Activated CD4-positive, alpha-beta T cell treated with anti-CD3 and anti-CD28 coated beads for 24 hours (primary cell): ENCODE data around the gene DUS2.

ENCODE experiments used
- DNase-seq, 2 donors: peaks; one replicate each; pipeline ENCODE4 v3.0.0-alpha.2; 2020; ENCODE audit warnings: low read depth in 2 of 2

DUS2 gene

GRCh38 chr16:68077866-68078700 lies 55.0 kb downstream of the DUS2 start:
- no peak for DNase-seq

DNA sequence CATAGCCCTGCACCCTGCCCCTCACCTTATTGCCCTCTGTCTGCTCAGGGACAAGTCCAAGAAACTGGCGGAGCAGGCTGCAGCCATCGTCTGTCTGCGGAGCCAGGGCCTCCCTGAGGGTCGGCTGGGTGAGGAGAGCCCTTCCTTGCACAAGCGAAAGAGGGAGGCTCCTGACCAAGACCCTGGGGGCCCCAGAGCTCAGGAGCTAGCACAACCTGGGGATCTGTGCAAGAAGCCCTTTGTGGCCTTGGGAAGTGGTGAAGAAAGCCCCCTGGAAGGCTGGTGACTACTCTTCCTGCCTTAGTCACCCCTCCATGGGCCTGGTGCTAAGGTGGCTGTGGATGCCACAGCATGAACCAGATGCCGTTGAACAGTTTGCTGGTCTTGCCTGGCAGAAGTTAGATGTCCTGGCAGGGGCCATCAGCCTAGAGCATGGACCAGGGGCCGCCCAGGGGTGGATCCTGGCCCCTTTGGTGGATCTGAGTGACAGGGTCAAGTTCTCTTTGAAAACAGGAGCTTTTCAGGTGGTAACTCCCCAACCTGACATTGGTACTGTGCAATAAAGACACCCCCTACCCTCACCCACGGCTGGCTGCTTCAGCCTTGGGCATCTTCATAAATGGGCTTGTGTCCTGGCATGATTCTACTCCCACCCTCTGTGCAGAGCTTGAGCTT lies 55.8 kb downstream of the DUS2 start:
- DNase-seq = no peak

DNA sequence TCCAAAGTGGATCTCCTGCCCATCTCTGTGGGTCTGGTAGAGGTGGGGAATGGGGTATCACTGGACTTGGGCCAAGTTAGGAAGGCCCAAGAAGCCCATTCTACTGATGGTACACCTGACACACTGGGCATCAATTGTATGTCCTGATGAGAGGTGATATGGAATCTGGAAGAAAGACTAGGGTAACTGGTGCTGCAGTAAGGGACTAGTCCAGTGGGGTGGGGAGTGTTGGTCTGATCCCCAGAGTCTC lies 56.2 kb downstream of the DUS2 start:
- DNase-seq = no peak

DNA sequence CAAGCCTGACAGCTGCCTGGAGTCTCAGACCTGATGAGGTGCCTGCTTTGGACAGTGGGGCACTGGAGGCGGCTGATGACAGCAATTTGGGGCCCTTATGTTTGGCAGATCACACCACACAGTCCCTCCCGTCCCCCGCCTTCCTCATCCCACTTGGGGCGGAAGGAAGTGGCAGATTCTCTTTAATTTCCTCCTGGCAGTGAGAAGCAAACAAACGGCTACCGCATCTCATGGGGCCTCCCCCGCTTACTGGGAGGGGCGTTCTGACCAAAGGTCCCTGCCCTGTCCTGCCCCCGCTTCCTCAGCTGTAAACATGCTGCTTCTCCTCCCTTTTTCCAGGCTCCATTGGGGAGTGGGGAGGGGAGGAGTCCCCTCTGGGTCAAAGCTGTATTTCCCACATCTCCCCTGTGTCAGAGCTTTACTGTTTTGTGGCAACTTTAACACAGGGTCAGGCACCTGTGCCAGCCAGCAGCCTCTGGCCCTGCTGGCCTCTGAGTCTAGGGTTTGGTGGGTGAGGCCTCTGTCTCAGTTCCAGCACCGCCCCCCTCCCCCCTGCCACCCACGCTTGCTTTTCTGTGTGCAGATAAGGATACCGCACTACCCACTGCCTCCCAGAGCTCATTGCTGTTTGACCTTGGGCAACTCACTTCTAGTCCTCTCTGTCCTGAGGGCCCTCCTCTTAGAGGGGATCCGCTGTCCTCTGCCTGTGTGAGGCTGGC lies 56.7 kb downstream of the DUS2 start:
- DNase-seq = peak; percentile 42 to 64

- no peak for DNase-seq
Measured at GRCh38 chr16:68081861-68082628, 59.0 kb downstream of the DUS2 start.

- DNase-seq = no peak
Measured at GRCh38 chr16:68082629-68083238, 59.6 kb downstream of the DUS2 start.

DNA sequence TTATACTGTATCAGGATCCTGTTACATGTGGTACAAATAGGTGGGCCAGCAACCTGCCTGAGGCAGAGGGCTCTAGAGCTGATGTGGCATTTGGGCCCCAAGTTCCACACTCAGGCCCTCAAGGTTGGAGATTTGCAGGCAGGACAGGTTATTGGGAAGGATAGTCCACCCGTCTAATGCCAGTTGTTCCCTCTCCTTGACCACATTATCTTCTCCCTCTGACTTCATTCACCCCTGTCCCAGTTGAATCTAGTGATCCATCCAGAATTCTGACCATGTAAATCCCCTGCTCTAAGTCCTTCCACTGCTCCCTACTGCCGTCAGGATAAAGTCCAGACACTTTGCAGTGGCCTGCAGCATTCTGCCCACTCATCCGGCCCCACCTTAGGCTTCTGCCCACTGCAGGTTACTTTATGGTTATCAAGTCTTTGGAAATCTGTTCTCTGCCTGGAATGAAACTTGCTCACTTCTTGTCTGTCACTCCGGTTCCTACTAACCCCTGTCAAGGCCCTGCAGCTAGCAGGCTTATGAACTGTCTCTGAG lies 60.2 kb downstream of the DUS2 start:
- DNase-seq = no peak

DNA sequence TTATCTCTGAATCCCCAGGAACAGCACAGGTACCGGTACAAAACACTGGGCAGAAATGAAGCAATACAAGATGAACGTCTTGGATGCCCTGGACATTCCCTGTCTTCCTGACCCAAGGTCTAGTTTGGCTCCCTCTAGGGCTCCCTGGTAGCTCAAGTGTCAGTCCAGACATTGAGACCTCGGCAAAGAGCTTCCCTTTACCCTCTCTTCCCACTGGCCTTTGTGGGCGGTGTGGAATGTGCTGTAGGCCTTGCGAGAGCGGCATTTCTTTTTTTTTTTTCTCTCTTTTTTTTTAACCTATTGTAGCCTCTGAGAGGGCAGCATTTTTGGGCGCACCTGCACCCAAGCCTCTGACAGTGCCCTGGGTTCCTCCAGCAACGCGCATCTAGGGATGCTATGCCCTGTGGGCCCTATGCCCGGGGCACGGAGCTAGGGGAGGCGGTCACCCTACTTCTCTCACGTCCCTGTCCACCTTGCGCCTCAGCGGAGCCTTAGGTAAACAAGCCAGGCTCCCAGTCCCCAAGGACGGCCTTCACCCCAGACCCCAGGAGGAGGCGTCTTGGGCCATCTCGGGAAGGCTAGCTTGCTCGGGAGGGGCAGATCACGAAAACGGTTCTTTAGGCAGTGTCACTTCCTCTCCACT lies 60.9 kb downstream of the DUS2 start:
- no peak for DNase-seq

GRCh38 chr16:68084504-68085258 lies 61.6 kb downstream of the DUS2 start:
- DNase-seq = peak; percentile 70 to 83

DNA sequence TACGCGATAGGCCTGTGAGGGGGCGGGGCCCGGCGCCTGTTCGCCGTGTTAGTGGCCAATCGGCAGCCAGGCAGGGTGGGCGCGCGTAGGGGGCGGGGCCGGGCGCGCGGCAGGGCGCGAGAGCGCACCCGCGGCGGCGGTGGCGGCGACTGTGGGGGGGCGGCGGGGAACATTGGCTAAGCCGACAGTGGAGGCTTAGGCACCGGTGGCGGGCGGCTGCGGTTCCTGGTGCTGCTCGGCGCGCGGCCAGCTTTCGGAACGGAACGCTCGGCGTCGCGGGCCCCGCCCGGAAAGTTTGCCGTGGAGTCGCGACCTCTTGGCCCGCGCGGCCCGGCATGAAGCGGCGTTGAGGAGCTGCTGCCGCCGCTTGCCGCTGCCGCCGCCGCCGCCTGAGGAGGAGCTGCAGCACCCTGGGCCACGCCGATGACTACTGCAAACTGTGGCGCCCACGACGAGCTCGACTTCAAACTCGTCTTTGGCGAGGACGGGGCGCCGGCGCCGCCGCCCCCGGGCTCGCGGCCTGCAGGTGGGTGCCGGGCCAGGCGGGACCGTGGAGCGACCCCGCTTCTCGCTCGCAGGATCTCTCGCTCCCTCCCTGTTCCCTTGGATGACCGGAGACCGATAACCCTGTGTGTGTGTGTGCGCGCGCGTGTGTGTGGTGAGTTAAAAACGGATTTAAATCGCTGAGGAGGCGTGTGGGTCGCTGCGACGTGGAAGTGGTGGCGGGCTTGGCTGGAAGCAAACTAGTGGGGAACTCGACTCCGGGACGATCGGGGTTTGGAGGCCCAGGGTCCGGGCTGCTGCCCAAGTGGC lies 62.4 kb downstream of the DUS2 start, which contains the start of gene NFATC3:
NFATC3 (plus strand) TSS at position 112 of the 813 bp plus-strand sequence; CDS start at position 424, 312 bp downstream.
- peak; percentile 98 to 99 for DNase-seq

DNA sequence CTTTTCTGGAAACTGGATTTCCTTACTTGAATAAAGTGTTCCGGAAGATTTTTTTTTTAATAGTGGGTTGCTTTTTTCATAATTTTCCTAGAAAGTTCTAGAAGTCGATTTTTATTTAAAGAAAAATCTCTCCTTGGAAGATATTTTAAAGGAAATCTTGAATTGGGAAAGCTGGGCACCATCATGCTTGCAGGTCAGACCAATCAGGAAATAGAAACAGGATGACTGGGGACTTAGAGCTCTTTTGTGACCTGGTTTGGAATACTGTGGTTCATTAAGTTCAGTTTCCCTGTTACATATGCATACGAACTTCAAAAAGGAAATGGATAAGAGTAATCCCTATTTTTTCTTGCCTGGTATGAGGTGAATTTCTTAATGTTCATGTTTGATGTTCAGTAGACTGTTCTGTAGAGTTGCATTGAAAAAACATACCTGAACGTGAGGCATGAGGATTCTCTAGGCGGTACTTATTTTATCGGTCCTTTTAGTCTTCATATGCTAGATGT lies 63.3 kb downstream of the DUS2 start:
- DNase-seq = no peak

- no peak for DNase-seq
Measured at GRCh38 chr16:68086860-68087268, 63.8 kb downstream of the DUS2 start.

DNA sequence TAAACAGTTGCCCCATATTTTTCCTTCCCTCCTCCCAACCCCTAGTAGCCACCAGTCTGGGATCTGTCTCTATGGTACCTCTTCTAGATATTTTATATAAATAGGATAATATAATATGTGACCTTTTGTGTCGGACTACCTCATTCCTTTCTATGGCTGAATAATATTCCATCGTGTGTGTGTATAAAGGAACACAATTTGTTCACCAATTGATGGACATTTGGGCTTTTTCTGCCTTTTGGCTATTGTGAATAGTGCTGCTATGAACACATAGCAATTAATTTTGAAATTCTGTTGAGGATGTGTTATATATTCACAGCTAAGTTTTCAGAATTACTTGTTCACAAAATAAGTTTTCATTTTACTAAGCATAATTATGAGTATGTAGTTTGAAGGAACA lies 64.6 kb downstream of the DUS2 start:
- DNase-seq = no peak

DNA sequence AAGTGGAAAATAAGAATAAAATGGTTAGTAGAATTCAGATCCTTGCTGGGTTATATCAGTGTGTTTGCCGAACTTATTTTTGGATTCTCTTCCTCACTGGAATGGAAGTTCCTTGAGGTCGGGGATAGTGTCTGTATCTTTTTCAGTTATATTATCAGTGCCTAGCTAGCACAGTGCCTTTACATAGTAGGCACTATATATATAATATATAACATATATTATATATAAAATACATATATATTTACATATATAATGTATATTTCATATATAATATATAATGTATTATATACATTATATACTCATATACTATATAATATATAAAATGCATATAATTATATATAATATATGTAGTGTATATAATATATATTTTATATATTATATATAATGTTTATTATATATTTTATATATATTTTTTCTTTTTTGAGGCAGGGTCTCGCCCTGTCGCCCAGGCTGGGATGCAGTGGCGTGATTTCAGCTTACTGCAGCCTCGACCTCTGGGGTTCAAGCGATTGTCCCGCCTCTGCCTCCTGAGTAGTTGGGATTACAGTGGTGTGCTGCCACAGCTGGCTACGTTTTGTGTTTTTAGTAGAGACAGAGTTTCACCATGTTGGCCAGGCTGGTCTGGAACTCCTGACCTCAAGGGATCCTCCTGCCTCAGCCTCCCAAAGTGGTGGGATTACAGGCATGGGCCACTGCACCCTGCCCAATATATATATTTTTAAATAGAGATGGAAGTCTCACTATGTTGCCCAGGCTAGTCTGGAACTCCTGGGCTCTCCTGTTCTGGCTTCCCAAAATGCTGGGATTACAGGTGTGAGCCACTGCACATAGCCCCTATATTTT lies 65.3 kb downstream of the DUS2 start:
- no peak for DNase-seq

- no peak for DNase-seq
Measured at GRCh38 chr16:68089067-68089466, 66.0 kb downstream of the DUS2 start.

GRCh38 chr16:68090130-68090529 lies 67.0 kb downstream of the DUS2 start:
- DNase-seq = no peak

DNA sequence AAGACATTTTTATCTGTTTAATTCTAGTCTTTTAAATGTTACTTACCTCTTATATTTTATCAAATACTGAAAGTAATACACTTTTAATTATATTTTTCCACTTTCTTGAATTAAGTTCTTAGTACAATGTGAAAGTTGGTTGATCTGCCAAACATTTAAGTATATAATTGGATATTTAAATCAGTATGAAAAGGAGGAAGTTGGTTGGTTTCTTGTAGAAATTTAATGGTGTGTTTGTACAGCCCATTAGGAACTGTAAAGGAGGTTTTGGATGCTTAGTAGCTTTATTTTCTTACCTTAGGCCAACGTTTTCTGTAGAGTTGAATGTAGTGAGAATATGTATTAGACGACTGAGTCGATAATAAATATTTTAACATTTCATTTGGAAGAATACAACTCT lies 67.4 kb downstream of the DUS2 start:
- no peak for DNase-seq
